H7 (cell line): ENCODE results near the gene RPS6KA2. TPM values are rescaled to one million over a fixed set of nuclear protein-coding genes. Genes with fewer than 3 reads are reported as not detected.

Experiments
- DNase-seq: peaks from one replicate; pipeline ENCODE4 v3.0.0; 2012
- H3K27me3 ChIP-seq: 2 replicates; pipeline ENCODE4 v1.6.0; 2011; ENCODE audit warnings: mild to moderate bottlenecking, low read length; ENCODE audit not compliant: control insufficient read depth, insufficient read depth
- H3K36me3 ChIP-seq: replicated peaks from 2 replicates; pipeline ENCODE4 v1.5.1; 2011; ENCODE audit warnings: low read length; ENCODE audit not compliant: control insufficient read depth, insufficient read depth
- H3K4me3 ChIP-seq: 2 replicates; pipeline ENCODE4 v1.5.1; 2011; ENCODE audit warnings: low read depth, mild to moderate bottlenecking, control low read depth, low read length, moderate library complexity; ENCODE audit not compliant: insufficient read depth
- total RNA-seq: library from RNA; depleted of rRNA; stranded (reverse); fragments of >200 nt; shearing (Covaris generic); gene quantifications from 2 replicates; pipeline ENCODE4 v1.2.3, GENCODE V29; 2014

RPS6KA2 gene
- total RNA-seq, 1 experiment from 2014 or later: 12.7 TPM

GRCh38 chr6:166563200-166563599, 63.9 kb downstream of the RPS6KA2 start:
- Histone ChIP-seq H3K36me3 (no peaks in the 10 kb centered on the region), H3K4me3 (no peak overlapping the region), H3K27me3 (no peaks in the 10 kb centered on the region)
- DNase-seq: peak; percentile 62

DNA sequence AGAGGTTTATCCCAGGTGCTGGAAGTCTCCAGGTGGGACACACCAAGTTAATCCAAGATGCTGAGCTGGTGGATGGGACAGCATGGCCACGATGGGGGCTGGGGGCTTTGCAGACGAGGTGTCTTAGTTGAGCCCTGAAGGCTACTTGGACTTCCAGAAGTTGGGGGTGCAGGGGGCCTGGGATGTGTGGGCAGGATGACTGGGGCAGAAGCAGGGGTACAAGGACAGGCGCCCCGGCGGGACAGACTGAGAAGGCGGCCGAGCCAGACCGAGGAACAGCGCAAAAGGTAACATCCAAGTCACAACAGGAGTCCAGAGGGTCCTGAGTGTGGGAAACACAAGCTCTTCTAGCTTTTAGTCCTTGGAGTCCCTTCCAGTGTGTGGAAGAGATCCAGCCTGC, 64.3 kb downstream of the RPS6KA2 start:
- H3K27me3 ChIP-seq: no peaks in the 10 kb centered on the region
- no peak overlapping the region for H3K4me3 ChIP-seq
- DNase-seq: no peak
- no peaks in the 10 kb centered on the region for H3K36me3 ChIP-seq

DNA sequence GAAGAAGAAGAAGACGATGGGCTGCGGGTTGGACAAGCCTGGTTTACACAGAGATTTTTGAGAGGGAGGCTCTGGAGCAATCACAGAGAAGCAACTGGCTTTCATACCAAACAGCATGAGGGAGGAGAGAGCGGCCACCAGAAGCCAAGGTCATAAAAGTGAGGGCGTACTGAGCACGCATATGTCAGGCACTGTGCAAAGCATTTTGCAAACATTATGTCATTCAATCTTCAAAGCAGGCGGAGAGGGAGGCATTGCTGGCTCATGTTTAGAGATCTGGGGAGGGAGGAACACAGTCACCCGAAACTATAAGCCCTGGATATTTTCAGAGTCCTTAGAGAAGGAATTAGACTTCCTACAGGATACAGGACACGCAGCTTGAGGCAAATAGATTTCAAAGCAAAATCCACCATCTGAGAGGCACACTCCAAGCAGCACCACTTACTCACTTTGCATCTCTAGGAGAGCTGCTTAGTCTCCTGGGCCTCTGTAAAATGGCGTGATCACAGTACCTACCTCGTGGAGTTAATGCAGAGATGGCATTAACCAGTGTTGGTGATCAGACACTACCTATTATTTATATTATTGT, 65.2 kb downstream of the RPS6KA2 start:
- Histone ChIP-seq H3K27me3 (no peaks in the 10 kb centered on the region), H3K4me3 (no peak overlapping the region), H3K36me3 (no peaks in the 10 kb centered on the region)
- no peak for DNase-seq

GRCh38 chr6:166560222-166560621, 66.8 kb downstream of the RPS6KA2 start:
- H3K27me3 ChIP-seq: no peaks in the 10 kb centered on the region
- no peaks in the 10 kb centered on the region for H3K36me3 ChIP-seq
- DNase-seq: no peak
- no peak overlapping the region for H3K4me3 ChIP-seq

DNA sequence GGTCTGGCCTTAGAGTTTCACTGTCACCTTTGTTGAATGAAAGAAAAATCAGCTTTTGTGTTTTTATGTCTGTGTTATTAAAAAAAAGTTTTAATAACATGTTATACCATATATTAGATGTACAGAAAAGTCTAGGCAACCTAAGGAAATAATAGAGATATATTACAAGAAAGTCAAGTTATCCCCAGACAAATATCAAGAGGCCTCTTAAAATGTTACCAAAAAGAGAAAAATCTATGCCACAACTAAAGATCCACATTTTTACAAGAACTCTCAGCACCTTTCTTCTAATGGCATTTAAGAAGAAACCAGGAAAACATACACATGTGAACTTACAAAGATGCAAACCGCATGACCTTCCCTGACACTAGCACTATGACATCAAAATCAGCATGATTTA, 67.4 kb downstream of the RPS6KA2 start:
- no peak for DNase-seq
- no peaks in the 10 kb centered on the region for H3K27me3 ChIP-seq
- H3K36me3 ChIP-seq: no peaks in the 10 kb centered on the region
- H3K4me3 ChIP-seq: no peak overlapping the region

- Histone ChIP-seq H3K36me3 (no peaks in the 10 kb centered on the region), H3K4me3 (no peak overlapping the region), H3K27me3 (no peaks in the 10 kb centered on the region)
- DNase-seq: no peak
These were observed 67.8 kb downstream of the RPS6KA2 start for GRCh38 chr6:166559211-166559610.

DNA sequence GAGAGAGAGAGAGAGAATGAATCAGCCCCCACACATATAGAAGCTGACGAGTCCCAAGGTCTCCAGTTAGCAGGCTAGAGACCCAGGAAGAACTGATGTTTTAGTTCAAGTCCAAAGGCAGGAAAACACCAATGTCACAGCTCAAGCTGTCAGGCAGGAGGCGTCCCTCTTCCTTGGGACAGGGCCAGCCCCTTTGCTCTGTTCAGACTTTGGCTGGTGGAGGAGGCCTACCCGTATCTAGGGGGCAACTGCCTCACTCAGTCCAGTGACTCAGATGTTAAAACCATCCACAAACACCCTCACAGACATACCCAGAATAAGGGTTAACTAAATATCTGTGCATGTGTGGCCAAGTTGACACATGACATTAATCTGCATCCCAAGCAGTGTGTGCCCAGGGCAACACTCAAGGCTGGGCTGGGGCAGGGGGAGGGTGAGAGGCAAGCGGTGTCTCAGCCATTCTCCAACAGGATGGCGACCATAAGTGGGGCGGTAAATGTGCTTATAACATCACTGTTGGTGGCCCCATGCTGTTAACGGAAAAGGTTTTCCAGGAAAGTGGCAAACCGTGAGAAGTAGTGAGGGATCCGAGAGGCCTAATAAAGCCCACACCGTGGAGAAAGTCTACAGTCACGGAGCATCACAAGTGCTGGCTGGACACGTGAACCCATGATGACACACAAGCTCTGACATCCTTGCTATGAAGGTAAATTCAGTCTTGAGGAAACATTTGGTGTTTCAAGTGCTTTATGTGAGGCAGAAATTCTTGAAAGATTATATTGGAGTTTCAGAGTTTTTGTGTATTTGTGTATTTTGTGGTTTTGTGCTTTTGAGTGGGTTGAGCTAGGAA, 68.7 kb downstream of the RPS6KA2 start:
- H3K36me3 ChIP-seq: no peaks in the 10 kb centered on the region
- no peak for DNase-seq
- H3K27me3 ChIP-seq: no peaks in the 10 kb centered on the region
- H3K4me3 ChIP-seq: no peak overlapping the region

DNA sequence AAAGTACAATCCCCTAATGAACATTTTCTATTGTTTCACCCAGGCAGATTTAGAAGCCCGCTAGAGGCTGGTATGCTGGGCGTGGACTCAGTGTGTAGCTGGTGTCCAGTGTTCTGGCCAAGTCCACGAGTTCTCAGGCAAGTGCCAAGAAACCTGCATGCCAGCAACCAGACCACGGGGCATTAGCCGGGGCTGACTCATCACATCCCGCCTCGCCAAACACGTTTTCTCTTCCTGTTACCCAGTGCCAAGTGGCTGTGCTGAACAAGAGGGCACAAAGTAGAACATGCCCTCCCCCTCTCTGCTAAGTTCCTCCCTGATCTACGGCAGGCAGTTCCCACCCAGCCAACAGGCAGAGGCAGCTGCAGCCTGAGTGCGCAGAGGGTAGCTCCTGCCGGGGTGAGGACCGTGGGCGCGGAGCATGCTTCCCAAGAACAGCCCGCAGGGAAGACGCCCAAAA, 70.2 kb downstream of the RPS6KA2 start:
- DNase-seq: no peak
- Histone ChIP-seq H3K4me3 (no peak overlapping the region), H3K36me3 (no peaks in the 10 kb centered on the region), H3K27me3 (no peaks in the 10 kb centered on the region)

DNA sequence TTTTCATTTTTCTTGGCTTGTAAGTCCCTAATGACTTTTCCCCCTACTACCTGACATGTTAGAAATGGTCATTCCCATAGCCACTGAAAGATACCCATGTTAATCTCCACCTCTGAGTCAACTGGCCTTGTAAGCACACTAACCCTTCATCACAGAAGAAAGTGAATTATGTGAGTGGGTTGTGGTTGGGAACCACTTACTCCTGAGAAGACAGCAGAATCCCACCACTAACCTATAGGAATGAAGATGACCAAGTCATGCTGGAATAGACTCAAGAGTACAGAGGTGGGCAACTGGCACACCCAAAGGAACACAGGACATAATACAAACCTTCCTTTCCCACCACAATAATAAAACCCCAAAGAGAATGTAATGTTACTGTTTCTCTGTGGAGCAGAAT, 70.7 kb downstream of the RPS6KA2 start:
- H3K27me3 ChIP-seq: no peaks in the 10 kb centered on the region
- H3K36me3 ChIP-seq: no peaks in the 10 kb centered on the region
- no peak overlapping the region for H3K4me3 ChIP-seq
- no peak for DNase-seq

- Histone ChIP-seq H3K27me3 (no peaks in the 10 kb centered on the region), H3K4me3 (no peak overlapping the region), H3K36me3 (no peaks in the 10 kb centered on the region)
- no peak for DNase-seq
These were observed 72.0 kb downstream of the RPS6KA2 start for GRCh38 chr6:166555086-166555485.

GRCh38 chr6:166554316-166554715, 72.7 kb downstream of the RPS6KA2 start:
- Histone ChIP-seq H3K27me3 (no peaks in the 10 kb centered on the region), H3K4me3 (no peak overlapping the region), H3K36me3 (no peaks in the 10 kb centered on the region)
- DNase-seq: no peak

DNA sequence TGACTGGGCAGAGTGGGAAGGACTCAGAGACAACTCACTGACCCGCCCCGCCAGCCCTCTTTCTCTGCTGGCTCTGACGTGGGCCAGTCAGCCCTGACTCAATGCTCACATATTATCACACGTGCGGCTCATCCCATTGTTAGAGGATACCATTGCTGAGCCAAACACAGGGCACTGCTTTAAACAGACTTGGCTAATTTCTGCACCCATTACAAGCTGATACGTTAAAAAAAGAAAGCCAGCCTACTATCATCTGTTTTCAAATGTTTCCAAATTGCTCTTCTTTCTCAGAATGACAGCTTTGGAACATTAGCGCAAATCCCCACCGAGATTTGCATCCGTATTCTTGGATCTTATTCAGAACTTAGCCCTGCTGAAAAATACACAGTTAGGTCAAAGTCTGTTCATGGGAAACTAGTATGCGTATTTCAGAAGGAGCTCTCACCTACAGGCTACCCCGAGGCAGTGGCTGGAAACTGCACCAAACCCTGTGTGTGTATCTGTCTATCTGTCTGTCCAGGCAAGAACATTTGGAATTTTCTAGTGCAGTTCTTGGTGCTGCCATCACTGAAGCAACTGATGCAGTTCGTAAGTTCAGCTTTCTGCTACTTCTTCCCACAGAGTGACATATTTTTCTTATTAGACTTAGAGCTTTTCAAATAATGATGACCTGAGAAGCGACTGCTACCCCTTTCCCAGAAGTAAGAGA, 73.3 kb downstream of the RPS6KA2 start:
- H3K4me3 ChIP-seq: no peak overlapping the region
- H3K36me3 ChIP-seq: no peaks in the 10 kb centered on the region
- no peak for DNase-seq
- no peaks in the 10 kb centered on the region for H3K27me3 ChIP-seq

- Histone ChIP-seq H3K27me3 (no peaks in the 10 kb centered on the region), H3K36me3 (no peaks in the 10 kb centered on the region), H3K4me3 (no peak overlapping the region)
- DNase-seq: no peak
These were observed 74.5 kb downstream of the RPS6KA2 start for GRCh38 chr6:166552600-166552999.

DNA sequence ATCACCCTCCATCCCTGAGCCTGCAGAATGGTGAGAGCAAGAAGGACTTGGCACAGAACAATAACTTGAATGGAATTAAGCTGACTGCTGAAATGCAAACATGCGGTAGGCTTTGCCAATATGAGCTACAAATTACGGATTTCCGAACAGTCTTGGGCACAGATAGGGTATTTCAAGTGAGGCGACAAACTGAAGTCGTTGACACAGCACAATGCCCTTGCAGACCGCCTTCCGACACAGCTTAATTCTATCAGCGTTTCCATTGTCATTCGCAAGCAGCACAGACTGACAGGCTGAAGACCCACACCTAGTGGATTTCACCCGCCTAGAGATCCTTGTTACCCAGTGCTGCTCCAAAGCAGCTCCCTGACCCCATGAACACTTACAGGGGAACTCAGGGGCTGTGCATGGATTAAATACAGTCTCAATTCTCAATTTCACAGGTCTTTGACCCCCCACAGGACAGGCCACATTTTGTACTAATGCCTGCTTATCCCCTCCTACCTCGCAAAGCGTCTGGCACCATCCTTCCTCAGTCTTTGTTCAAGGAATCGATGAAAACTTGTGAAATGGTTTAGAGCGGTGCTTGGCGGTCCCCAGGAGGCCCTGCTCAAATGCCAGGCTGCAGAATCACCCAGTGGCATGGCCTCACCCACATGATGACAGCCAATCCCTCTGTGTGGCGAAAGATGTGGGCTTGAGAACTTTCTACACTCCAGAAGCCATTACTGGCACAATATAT, 75.1 kb downstream of the RPS6KA2 start:
- peak; percentile 77 for DNase-seq
- no peaks in the 10 kb centered on the region for H3K27me3 ChIP-seq
- H3K36me3 ChIP-seq: no peaks in the 10 kb centered on the region
- no peak overlapping the region for H3K4me3 ChIP-seq
